HepG2 (cell line): Measurements from ENCODE around the gene TOLLIP.

Experiments
- ARHGAP35 ChIP-seq: sonication (generic); formaldehyde crosslinking; IDR thresholded peaks from 2 replicates; pipeline ENCODE4 v1.9.0; 2022; ENCODE audit warnings: mild to moderate bottlenecking, inconsistent platforms, moderate library complexity, missing genetic modification reagents, borderline replicate concordance
- ATF2 ChIP-seq: sonication (generic); formaldehyde crosslinking; IDR thresholded peaks from 2 replicates; pipeline ENCODE4 v1.4.0; 2020; ENCODE audit warnings: missing genetic modification reagents
- MXI1 ChIP-seq: IDR thresholded peaks from 3 replicates; pipeline ENCODE4 v1.6.1; 2012; ENCODE audit warnings: low read depth, low read length, inconsistent platforms, borderline replicate concordance
- NFIC ChIP-seq: IDR thresholded peaks from 2 replicates; pipeline ENCODE4 v1.6.1; 2012; ENCODE audit warnings: mild to moderate bottlenecking, low read length, inconsistent platforms
- NFRKB ChIP-seq: fragments of 450-650 bp; IDR thresholded peaks from 2 replicates; pipeline ENCODE4 v1.6.1; 2017
- SMAD1 ChIP-seq: sonication (generic); formaldehyde crosslinking; IDR thresholded peaks from 2 replicates; pipeline ENCODE4 v1.4.0; 2020; ENCODE audit warnings: missing genetic modification reagents, low read depth, mild to moderate bottlenecking, borderline replicate concordance
- ZNF263 ChIP-seq: sonication (generic); formaldehyde crosslinking; IDR thresholded peaks from 2 replicates; pipeline ENCODE4 v1.4.0; 2020; ENCODE audit warnings: missing genetic modification reagents
- ZNF329 ChIP-seq: sonication (generic); formaldehyde crosslinking; IDR thresholded peaks from 2 replicates; pipeline ENCODE4 v1.9.0; 2021; ENCODE audit warnings: low read depth, mild to moderate bottlenecking, missing genetic modification reagents
- ZNF44 ChIP-seq: sonication (generic); formaldehyde crosslinking; IDR thresholded peaks from 2 replicates; pipeline ENCODE4 v1.5.1; 2020; ENCODE audit warnings: mild to moderate bottlenecking, missing genetic modification reagents
- ZNF780A ChIP-seq: sonication (generic); formaldehyde crosslinking; IDR thresholded peaks from 2 replicates; pipeline ENCODE4 v1.8.0; 2022; ENCODE audit warnings: mild to moderate bottlenecking, missing genetic modification reagents, moderate library complexity
- ZZZ3 ChIP-seq: sonication (generic); formaldehyde crosslinking; IDR thresholded peaks from 2 replicates; pipeline ENCODE4 v1.4.0; 2020; ENCODE audit warnings: missing genetic modification reagents, mild to moderate bottlenecking, borderline replicate concordance
- TF ChIP-seq, protein P1 (sequence below): sonication (generic); formaldehyde crosslinking; conservative IDR thresholded peaks from 2 replicates; pipeline ENCODE4 v1.8.0; 2022; ENCODE audit warnings: missing genetic modification reagents
- TF ChIP-seq, protein P2 (sequence below): sonication (generic); formaldehyde crosslinking; IDR thresholded peaks from 2 replicates; pipeline ENCODE4 v1.5.0; 2020; ENCODE audit warnings: mild to moderate bottlenecking, missing genetic modification reagents, moderate library complexity

DNA sequence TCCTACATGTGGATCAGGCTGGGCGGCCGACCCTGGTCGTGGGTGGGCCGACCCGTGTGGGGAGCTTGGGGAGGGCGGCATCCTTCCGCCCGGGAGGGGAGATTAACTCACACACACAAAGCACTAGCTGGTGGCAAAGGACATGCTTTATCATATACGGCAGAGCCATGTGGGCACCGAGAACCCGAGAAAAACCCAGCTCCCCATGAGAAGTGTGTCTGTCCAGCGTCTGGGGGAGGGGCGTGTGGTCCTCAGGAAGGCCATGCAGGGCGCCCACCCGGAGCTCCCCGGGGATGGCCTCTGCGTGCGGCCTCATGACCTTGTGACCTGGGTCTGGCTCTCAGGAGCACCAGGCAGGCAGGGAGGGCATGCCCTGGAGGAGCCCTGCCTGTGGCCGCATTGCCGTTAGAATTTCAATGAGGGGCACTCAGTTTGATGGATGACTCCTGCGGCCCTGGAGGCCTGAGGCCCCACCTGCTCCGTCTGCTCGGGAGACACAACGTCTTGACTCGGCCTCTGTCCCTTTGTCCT, 39.4 kb upstream of the TOLLIP start:
- TF ChIP-seq ZNF780A = no peak
- TF ChIP-seq ARHGAP35 (CRISPR knock-in tag) = no peak
- TF ChIP-seq ATF2 (CRISPR knock-in tag) = no peak
- no peak for TF ChIP-seq ZNF263 (CRISPR knock-in tag)
- TF ChIP-seq, protein P1, sequence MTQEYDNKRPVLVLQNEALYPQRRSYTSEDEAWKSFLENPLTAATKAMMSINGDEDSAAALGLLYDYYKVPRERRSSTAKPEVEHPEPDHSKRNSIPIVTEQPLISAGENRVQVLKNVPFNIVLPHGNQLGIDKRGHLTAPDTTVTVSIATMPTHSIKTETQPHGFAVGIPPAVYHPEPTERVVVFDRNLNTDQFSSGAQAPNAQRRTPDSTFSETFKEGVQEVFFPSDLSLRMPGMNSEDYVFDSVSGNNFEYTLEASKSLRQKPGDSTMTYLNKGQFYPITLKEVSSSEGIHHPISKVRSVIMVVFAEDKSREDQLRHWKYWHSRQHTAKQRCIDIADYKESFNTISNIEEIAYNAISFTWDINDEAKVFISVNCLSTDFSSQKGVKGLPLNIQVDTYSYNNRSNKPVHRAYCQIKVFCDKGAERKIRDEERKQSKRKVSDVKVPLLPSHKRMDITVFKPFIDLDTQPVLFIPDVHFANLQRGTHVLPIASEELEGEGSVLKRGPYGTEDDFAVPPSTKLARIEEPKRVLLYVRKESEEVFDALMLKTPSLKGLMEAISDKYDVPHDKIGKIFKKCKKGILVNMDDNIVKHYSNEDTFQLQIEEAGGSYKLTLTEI (CRISPR knock-in tag) = no peak
- TF ChIP-seq MXI1 = no peak
- no peak for TF ChIP-seq ZNF44 (CRISPR knock-in tag)
- no peak for TF ChIP-seq ZNF329 (CRISPR knock-in tag)
- no peak for TF ChIP-seq NFRKB
- TF ChIP-seq NFIC = no peak
- TF ChIP-seq, protein P2, sequence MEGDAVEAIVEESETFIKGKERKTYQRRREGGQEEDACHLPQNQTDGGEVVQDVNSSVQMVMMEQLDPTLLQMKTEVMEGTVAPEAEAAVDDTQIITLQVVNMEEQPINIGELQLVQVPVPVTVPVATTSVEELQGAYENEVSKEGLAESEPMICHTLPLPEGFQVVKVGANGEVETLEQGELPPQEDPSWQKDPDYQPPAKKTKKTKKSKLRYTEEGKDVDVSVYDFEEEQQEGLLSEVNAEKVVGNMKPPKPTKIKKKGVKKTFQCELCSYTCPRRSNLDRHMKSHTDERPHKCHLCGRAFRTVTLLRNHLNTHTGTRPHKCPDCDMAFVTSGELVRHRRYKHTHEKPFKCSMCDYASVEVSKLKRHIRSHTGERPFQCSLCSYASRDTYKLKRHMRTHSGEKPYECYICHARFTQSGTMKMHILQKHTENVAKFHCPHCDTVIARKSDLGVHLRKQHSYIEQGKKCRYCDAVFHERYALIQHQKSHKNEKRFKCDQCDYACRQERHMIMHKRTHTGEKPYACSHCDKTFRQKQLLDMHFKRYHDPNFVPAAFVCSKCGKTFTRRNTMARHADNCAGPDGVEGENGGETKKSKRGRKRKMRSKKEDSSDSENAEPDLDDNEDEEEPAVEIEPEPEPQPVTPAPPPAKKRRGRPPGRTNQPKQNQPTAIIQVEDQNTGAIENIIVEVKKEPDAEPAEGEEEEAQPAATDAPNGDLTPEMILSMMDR (CRISPR knock-in tag) = no peak
- TF ChIP-seq ZZZ3 (CRISPR knock-in tag) = no peak
- TF ChIP-seq SMAD1 (CRISPR knock-in tag) = no peak
